ENCODE measurements around the gene SENP6.
"Not testable (repeated sequence)": the region's sequence is repeated elsewhere in the genome, so short reads cannot be mapped to it uniquely, and the experiment has no call there.

The SENP6 gene

DNA sequence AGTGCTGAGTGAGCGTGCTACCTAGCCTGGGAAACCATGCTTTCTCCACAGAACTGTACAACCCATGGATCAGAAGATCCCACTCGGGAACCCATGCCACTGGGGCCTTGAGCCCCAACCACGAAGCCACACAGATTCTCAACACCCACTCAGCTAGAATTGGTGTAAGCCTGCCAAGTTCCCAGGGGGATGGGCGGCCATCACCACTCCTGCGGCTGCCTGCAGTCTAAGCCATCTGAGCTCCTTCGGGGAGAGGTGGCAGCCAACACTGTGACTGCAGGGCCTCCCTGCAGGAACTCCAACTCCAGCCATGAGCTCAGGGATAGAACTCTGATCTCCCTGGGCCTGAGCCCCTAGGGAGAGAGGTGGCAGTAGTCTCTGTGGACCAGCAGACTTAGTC lies 33.6 kb upstream of the SENP6 start:
- Histone ChIP-seq H3K27ac (no peak overlapping the region), H3K4me1 (ENCODE audit: control insufficient read depth in 1 of 2, insufficient read depth in 1 of 2, low read depth in 1 of 2, low read length in 1 of 2) (no peaks in the 10 kb centered on the region), H3K27me3 (no peaks in the 10 kb centered on the region), H3K36me3 (no peaks in the 10 kb centered on the region), H3K9me3 (no peaks in the 10 kb centered on the region), H3K4me3 (ENCODE audit: low read depth in 1 of 2, low read length in 1 of 2) (no peak overlapping the region)
- TF ChIP-seq, protein P1, sequence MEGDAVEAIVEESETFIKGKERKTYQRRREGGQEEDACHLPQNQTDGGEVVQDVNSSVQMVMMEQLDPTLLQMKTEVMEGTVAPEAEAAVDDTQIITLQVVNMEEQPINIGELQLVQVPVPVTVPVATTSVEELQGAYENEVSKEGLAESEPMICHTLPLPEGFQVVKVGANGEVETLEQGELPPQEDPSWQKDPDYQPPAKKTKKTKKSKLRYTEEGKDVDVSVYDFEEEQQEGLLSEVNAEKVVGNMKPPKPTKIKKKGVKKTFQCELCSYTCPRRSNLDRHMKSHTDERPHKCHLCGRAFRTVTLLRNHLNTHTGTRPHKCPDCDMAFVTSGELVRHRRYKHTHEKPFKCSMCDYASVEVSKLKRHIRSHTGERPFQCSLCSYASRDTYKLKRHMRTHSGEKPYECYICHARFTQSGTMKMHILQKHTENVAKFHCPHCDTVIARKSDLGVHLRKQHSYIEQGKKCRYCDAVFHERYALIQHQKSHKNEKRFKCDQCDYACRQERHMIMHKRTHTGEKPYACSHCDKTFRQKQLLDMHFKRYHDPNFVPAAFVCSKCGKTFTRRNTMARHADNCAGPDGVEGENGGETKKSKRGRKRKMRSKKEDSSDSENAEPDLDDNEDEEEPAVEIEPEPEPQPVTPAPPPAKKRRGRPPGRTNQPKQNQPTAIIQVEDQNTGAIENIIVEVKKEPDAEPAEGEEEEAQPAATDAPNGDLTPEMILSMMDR (IDR thresholded peaks at IDR 0.05) = no peak

DNA sequence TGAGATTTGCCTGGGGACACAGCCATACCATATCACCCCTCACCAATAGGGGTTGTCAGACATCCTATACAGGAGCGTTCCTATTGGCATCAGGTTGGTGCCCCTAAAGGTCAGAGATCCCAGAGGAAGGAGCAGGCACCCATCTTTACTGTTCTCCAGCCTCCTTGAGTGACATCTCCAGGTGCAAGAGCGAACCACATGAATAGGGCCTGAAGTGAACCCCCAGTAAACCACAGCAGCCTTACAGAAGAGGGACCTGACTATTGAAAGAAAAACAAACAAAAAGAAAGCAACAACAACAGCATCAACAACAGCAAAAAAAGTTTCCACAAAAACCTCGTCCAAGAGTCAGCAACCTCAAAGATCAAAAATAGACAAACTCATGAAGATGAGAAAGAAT lies 32.7 kb upstream of the SENP6 start:
- no peaks in the 10 kb centered on the region for H3K36me3 ChIP-seq
- no peaks in the 10 kb centered on the region for H3K4me1 ChIP-seq (ENCODE audit: control insufficient read depth in 1 of 2, insufficient read depth in 1 of 2, low read depth in 1 of 2, low read length in 1 of 2)
- no peaks in the 10 kb centered on the region for H3K27me3 ChIP-seq
- H3K9me3 ChIP-seq = no peaks in the 10 kb centered on the region
- no peak overlapping the region for H3K4me3 ChIP-seq (ENCODE audit: low read depth in 1 of 2, low read length in 1 of 2)
- H3K27ac ChIP-seq = no peak overlapping the region
- TF ChIP-seq, protein P1 (IDR thresholded peaks at IDR 0.05) = no peak

DNA sequence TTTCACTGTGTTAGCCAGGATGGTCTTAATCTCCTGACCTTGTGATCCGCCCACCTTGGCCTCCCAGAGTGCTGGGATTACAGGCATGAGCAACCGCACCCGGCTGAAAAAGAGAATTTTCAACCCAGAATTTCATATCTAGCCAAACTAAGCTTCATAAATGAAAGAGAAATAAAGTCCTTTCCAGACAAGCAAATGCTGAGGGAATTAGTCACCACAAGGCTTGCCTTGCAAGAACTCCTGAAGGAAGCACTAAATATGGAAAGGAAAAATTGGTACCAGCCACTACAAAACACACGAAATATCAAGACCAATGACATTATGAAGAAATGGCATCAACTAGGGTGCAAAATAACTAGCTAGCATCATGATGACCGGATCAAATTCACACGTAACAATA lies 31.0 kb upstream of the SENP6 start:
- H3K4me1 ChIP-seq (ENCODE audit: control insufficient read depth in 1 of 2, insufficient read depth in 1 of 2, low read depth in 1 of 2, low read length in 1 of 2); H3K36me3 ChIP-seq; H3K4me3 ChIP-seq (ENCODE audit: low read depth in 1 of 2, low read length in 1 of 2); H3K27ac ChIP-seq; H3K9me3 ChIP-seq; H3K27me3 ChIP-seq: not testable (repeated sequence)

DNA sequence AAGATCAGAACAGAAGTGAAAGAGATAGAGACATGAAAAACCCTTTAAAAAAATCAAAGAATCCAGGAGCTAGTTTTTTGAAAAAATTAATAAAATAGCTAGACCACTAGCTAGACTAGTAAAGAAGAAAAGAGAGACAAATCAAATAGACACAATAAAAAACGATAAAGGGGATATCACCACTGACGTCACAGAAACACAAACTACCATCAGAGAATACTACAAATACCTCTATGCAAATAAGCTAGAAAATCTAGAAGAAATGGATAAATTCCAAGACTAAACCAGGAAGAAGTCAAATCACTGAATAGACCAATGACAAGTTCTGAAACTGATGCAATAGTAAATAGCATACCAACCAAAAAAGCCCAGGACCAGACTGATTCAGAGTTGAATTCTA lies 29.6 kb upstream of the SENP6 start:
- Histone ChIP-seq H3K27me3 (peaks cover 13% of the 10 kb centered on the region), H3K27ac (no peak overlapping the region), H3K4me3 (ENCODE audit: low read depth in 1 of 2, low read length in 1 of 2) (no peak overlapping the region), H3K4me1 (ENCODE audit: control insufficient read depth in 1 of 2, insufficient read depth in 1 of 2, low read depth in 1 of 2, low read length in 1 of 2) (no peaks in the 10 kb centered on the region), H3K9me3 (no peaks in the 10 kb centered on the region), H3K36me3 (no peaks in the 10 kb centered on the region)
- TF ChIP-seq, protein P1 (IDR thresholded peaks at IDR 0.05) = no peak

DNA sequence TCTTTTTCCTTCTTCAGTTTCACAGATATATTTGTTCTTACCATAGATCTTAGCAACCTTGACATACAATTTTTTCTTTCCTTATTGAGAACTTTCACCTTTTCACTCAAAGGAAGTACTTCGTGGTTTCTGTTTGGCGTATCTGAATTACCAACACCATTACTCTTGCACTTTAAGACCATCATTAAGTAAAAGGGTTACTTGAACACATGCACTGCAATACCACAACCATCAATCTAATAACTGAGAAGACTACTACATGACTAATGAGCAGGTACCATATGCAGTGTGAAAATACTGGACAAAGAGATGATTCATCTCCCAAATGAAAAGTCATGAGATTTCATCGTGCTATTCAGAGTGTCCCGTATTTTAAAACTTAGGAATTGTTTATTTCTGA lies 21.7 kb upstream of the SENP6 start:
- TF ChIP-seq, protein P1 (IDR thresholded peaks at IDR 0.05) = no peak
- H3K36me3 ChIP-seq = no peaks in the 10 kb centered on the region
- H3K4me1 ChIP-seq (ENCODE audit: control insufficient read depth in 1 of 2, insufficient read depth in 1 of 2, low read depth in 1 of 2, low read length in 1 of 2) = no peaks in the 10 kb centered on the region
- no peak overlapping the region for H3K27ac ChIP-seq
- no peaks in the 10 kb centered on the region for H3K9me3 ChIP-seq
- H3K4me3 ChIP-seq (ENCODE audit: low read depth in 1 of 2, low read length in 1 of 2) = no peak overlapping the region
- peaks cover 28% of the 10 kb centered on the region for H3K27me3 ChIP-seq

DNA sequence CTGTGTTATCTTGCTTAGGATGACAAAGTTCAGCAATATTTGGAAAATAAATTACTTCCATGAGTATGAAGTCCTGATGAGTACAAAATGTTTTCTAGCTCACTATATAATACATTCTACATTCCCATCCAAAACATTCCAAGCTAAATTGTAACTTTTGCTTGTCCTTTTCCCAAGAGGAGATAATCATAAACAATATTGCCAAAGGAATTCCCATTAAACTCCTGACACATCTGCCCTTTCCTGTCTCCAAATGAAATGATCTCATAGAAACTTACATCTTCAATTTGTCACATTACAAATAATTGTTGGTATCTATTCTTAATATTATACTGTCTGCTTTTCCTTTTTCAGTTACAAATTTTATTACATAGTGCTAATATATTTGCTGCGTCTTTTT lies 20.4 kb upstream of the SENP6 start:
- TF ChIP-seq, protein P1 (IDR thresholded peaks at IDR 0.05) = no peak
- Histone ChIP-seq H3K4me3 (ENCODE audit: low read depth in 1 of 2, low read length in 1 of 2) (no peak overlapping the region), H3K4me1 (ENCODE audit: control insufficient read depth in 1 of 2, insufficient read depth in 1 of 2, low read depth in 1 of 2, low read length in 1 of 2) (no peaks in the 10 kb centered on the region), H3K9me3 (no peaks in the 10 kb centered on the region), H3K36me3 (no peaks in the 10 kb centered on the region), H3K27me3 (peaks cover 19% of the 10 kb centered on the region), H3K27ac (no peak overlapping the region)

DNA sequence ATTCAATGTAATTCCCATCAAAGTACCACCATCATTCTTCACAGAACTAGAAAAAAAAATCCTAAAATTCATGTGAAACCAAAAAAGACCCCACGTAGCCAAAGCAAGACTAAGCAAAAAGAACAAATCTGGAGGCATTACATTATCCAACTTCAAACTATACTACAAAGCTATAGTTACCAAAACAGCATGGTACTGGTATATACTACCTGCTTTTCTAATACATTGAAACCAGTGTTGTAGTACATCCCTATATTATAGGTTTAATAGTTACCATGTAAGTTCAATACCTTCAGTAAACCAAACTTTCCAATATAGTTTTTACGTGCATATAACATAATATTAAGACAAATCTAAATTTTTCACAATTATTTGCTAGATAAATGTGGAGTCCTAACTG lies 17.1 kb upstream of the SENP6 start:
- not testable (repeated sequence) for H3K27me3 ChIP-seq; H3K27ac ChIP-seq; H3K4me1 ChIP-seq (ENCODE audit: control insufficient read depth in 1 of 2, insufficient read depth in 1 of 2, low read depth in 1 of 2, low read length in 1 of 2); H3K4me3 ChIP-seq (ENCODE audit: low read depth in 1 of 2, low read length in 1 of 2); H3K9me3 ChIP-seq; H3K36me3 ChIP-seq

All from neutrophil (primary cell).